Gastroesophageal sphincter (tissue), 4 donors: ENCODE data around the gene POMT2. TPM values are rescaled to one million over a fixed set of nuclear protein-coding genes. Genes with fewer than 3 reads are reported as not detected.
A peak's percentile ranks its signal among the peaks of the same experiment; 100 is the strongest.

ENCODE experiments used
- ATAC-seq: fragments of 150-250 bp; one replicate; pipeline ENCODE4 v1.9.1; 2016; ENCODE audit warnings: mild to moderate bottlenecking, moderate library complexity
- H3K27ac ChIP-seq, 4 donors: fragments of 200-600 bp; sonication (generic) in 3 of 4; 1 replicate in 3 of 4; 2 replicates in 1 of 4; pipeline ENCODE4 v1.5.1; 2016 to 2019
- H3K27me3 ChIP-seq: fragments of 200-600 bp; sonication (generic); one replicate; pipeline ENCODE4 v1.5.1; 2019
- H3K36me3 ChIP-seq, 2 donors: fragments of 200-600 bp; sonication (generic); one replicate each; pipeline ENCODE4 v1.5.1; 2019; ENCODE audit warnings: control low read depth in 1 of 2
- H3K4me1 ChIP-seq, 3 donors: fragments of 200-600 bp; sonication (generic); 1 replicate in 2 of 3; 2 replicates in 1 of 3; pipeline ENCODE4 v1.5.1; 2016 to 2019; ENCODE audit warnings: control low read depth in 2 of 3
- H3K4me3 ChIP-seq, 2 donors: fragments of 200-600 bp; sonication (generic); one replicate each; pipeline ENCODE4 v1.5.1; 2019; ENCODE audit warnings: mild to moderate bottlenecking in 1 of 2, moderate library complexity in 1 of 2
- H3K9me3 ChIP-seq, 3 donors: fragments of 200-600 bp; sonication (generic); one replicate each; pipeline ENCODE4 v1.5.1; 2017 to 2019; ENCODE audit warnings: control low read depth in 2 of 3
- CTCF ChIP-seq, 4 experiments: fragments of 200-600 bp in 2 of 4; fragments of 450-650 bp in 2 of 4; sonication (generic) in 1 of 4; IDR thresholded peaks; one replicate each; pipeline ENCODE4 v1.5.1; 2017 to 2019; ENCODE audit warnings: antibody characterized with exemption in 4 of 4, mild to moderate bottlenecking in 2 of 4, moderate library complexity in 2 of 4
- EP300 ChIP-seq: sonication (generic); formaldehyde crosslinking; IDR thresholded peaks from one replicate; pipeline ENCODE4 v1.6.1; 2017; ENCODE audit warnings: antibody characterized with exemption, mild to moderate bottlenecking
- POLR2A ChIP-seq, 2 donors: fragments of 450-650 bp; IDR thresholded peaks; one replicate each; pipeline ENCODE4 v1.6.1; 2017; ENCODE audit warnings: antibody characterized with exemption in 2 of 2, mild to moderate bottlenecking in 2 of 2, moderate library complexity in 1 of 2
- POLR2AphosphoS5 ChIP-seq: sonication (generic); formaldehyde crosslinking; IDR thresholded peaks from one replicate; pipeline ENCODE4 v1.6.1; 2017; ENCODE audit warnings: antibody characterized with exemption
- WGBS, 2 donors: methylation state at CpG; one replicate each; pipeline ENCODE4 v1.1.5; 2018; ENCODE audit warnings: low coverage in 1 of 2; 5-methylcytosine and 5-hydroxymethylcytosine counted together
- total RNA-seq, 4 donors: library from RNA; depleted of rRNA; stranded (reverse); fragments of >200 nt; gene quantifications; one replicate each; pipeline ENCODE4 v1.1.0, GENCODE V29; 2016

Gene POMT2
- total RNA-seq, 4 donors from 2014 or later, result 8.1 to 20.9 (median 14.4) TPM

- TF ChIP-seq EP300 (no peak), POLR2AphosphoS5 (no peak), CTCF (IDR thresholded peaks at IDR 0.05) (no peak), POLR2A (IDR thresholded peaks at IDR 0.05) (no peak)
- H3K27ac ChIP-seq, result no peak overlapping the region
- H3K27me3 ChIP-seq, result no peaks in the 10 kb centered on the region
- WGBS, 2 donors, result 88 to 90% methylated on average over 2 to 4 of the region's 4 CpGs
- peaks cover 0 to 37% (median 6%) of the 10 kb centered on the region in 3 donors for H3K4me1 ChIP-seq
- ATAC-seq, result no peak
- no peaks in the 10 kb centered on the region for H3K9me3 ChIP-seq
- H3K4me3 ChIP-seq, result no peak overlapping the region
- H3K36me3 ChIP-seq, result peaks cover 0 to 24% of the 10 kb centered on the region in 2 donors
These were observed 10.7 kb downstream of the POMT2 start for GRCh38 chr14:77310026-77310425.

- ATAC-seq, result no peak
- H3K27me3 ChIP-seq, result no peaks in the 10 kb centered on the region
- H3K4me1 ChIP-seq, result peaks cover 0 to 28% (median 6%) of the 10 kb centered on the region in 3 donors
- H3K36me3 ChIP-seq, result peaks cover 0 to 33% of the 10 kb centered on the region in 2 donors
- H3K27ac ChIP-seq, result no peak overlapping the region
- H3K9me3 ChIP-seq, result no peaks in the 10 kb centered on the region
- H3K4me3 ChIP-seq, result no peak overlapping the region
- WGBS, 2 donors, result 78 to 82% methylated on average over 4 of the region's 4 CpGs
- TF ChIP-seq POLR2A (IDR thresholded peaks at IDR 0.05) (no peak), CTCF (IDR thresholded peaks at IDR 0.05) (no peak), EP300 (no peak), POLR2AphosphoS5 (no peak)
These were observed 11.6 kb downstream of the POMT2 start for GRCh38 chr14:77309131-77309530.

- Histone ChIP-seq H3K4me1 (peaks cover 0 to 30% (median 0%) of the 10 kb centered on the region in 3 donors), H3K27ac (peak overlapping the region in 3 of 4 donors; percentile 22 to 58 (median 41)), H3K4me3 (no peak overlapping the region), H3K27me3 (no peaks in the 10 kb centered on the region), H3K36me3 (peaks cover 0 to 55% of the 10 kb centered on the region in 2 donors), H3K9me3 (no peaks in the 10 kb centered on the region)
- 42 to 44% methylated on average over 2 of the region's 3 CpGs for WGBS, 2 donors
- ATAC-seq, result no peak
- TF ChIP-seq POLR2A (IDR thresholded peaks at IDR 0.05) (no peak), CTCF (IDR thresholded peaks at IDR 0.05) (no peak), POLR2AphosphoS5 (no peak)
These were observed 13.7 kb downstream of the POMT2 start for GRCh38 chr14:77306851-77307496.

GRCh38 chr14:77306416-77306815, 14.3 kb downstream of the POMT2 start:
- H3K9me3 ChIP-seq, result no peaks in the 10 kb centered on the region
- H3K36me3 ChIP-seq, result peaks cover 0 to 59% of the 10 kb centered on the region in 2 donors
- H3K4me3 ChIP-seq, result no peak overlapping the region
- peaks cover 0 to 32% (median 0%) of the 10 kb centered on the region in 3 donors for H3K4me1 ChIP-seq
- peak overlapping the region in 2 of 4 donors; percentile 24 to 58 for H3K27ac ChIP-seq
- TF ChIP-seq POLR2A (IDR thresholded peaks at IDR 0.05), result no peak
- no peak for TF ChIP-seq POLR2AphosphoS5
- no peak for TF ChIP-seq CTCF (IDR thresholded peaks at IDR 0.05)
- WGBS, 2 donors, result 48% methylated on average over 2 of the region's 3 CpGs; no CpG with 5 or more reads in 1 of the 2 donors
- ATAC-seq, result no peak
- no peaks in the 10 kb centered on the region for H3K27me3 ChIP-seq

GRCh38 chr14:77305696-77306095, 15.0 kb downstream of the POMT2 start:
- peak overlapping the region in 3 of 4 donors; percentile 21 to 39 (median 24) for H3K27ac ChIP-seq
- TF ChIP-seq POLR2A (IDR thresholded peaks at IDR 0.05), result no peak
- TF ChIP-seq CTCF (IDR thresholded peaks at IDR 0.05), result no peak
- TF ChIP-seq POLR2AphosphoS5, result no peak
- H3K27me3 ChIP-seq, result no peaks in the 10 kb centered on the region
- 73 to 82% methylated on average over 3 to 4 of the region's 4 CpGs for WGBS, 2 donors
- H3K4me3 ChIP-seq, result no peak overlapping the region
- H3K36me3 ChIP-seq, result peaks cover 0 to 60% of the 10 kb centered on the region in 2 donors
- ATAC-seq, result no peak
- peaks cover 0 to 35% (median 0%) of the 10 kb centered on the region in 3 donors for H3K4me1 ChIP-seq
- H3K9me3 ChIP-seq, result no peaks in the 10 kb centered on the region
